Panc1 (cell line): ENCODE measurements around the gene RGS17. TPM values are rescaled to one million over a fixed set of nuclear protein-coding genes. Genes with fewer than 3 reads are reported as not detected.

Experiments used
- ATAC-seq: fragments of 200-7000 bp; cut with Tn5 transposase; 2 replicates; pipeline ENCODE4 v1.9.1; 2020; ENCODE audit warnings: mild to moderate bottlenecking, moderate library complexity
- BruUV-seq: library from RNA; stranded (reverse); fragments of 400-500 nt; replicated peaks from 2 replicates; lab custom pipeline; 2021; lab: Mats Ljungman, UMichigan
- CTCF ChIA-PET: fragments of 300-600 bp; sonication (Branson Sonifier 250); formaldehyde crosslinking; loops from one replicate; lab custom pipeline; 2022; ENCODE audit warnings: antibody characterized with exemption; lab: Charles Lee
- POLR2A ChIA-PET: fragments of 300-600 bp; sonication (Branson Sonifier 250); formaldehyde crosslinking; loops from one replicate; lab custom pipeline; 2022; ENCODE audit warnings: antibody characterized with exemption; lab: Charles Lee
- DNase-seq: peaks from one replicate; pipeline ENCODE4 v3.0.0-alpha.2; 2010; ENCODE audit warnings: low read depth, low spot score
- H3K27ac ChIP-seq: 2 replicates; pipeline ENCODE4 v1.5.1; 2011; ENCODE audit warnings: mild to moderate bottlenecking, low read length, inconsistent platforms
- H3K27me3 ChIP-seq: fragments of 200-500 bp; sonication (Bioruptor generic); 2 replicates; pipeline ENCODE4 v1.6.0; 2014; ENCODE audit warnings: low read length, inconsistent platforms; ENCODE audit not compliant: control insufficient read depth, insufficient read depth
- H3K36me3 ChIP-seq: fragments of 200-500 bp; sonication (Bioruptor generic); 2 replicates; pipeline ENCODE4 v1.5.1; 2014; ENCODE audit warnings: inconsistent platforms, mild to moderate bottlenecking, low read length, moderate library complexity; ENCODE audit not compliant: control insufficient read depth, insufficient read depth
- H3K4me1 ChIP-seq: 2 replicates; pipeline ENCODE4 v1.5.1; 2011; ENCODE audit warnings: inconsistent platforms, mild to moderate bottlenecking, low read length, moderate library complexity; ENCODE audit not compliant: control insufficient read depth, insufficient read depth
- H3K4me3 ChIP-seq, 2 experiments: 2 replicates each; pipeline ENCODE4 v1.5.1; 2011 to 2012; ENCODE audit warnings: low read depth in 2 of 2, low read length in 2 of 2, mild to moderate bottlenecking in 2 of 2, inconsistent platforms in 1 of 2, moderate library complexity in 1 of 2
- H3K9me3 ChIP-seq: fragments of 200-500 bp; sonication (Bioruptor generic); 2 replicates; pipeline ENCODE4 v1.5.1; 2014; ENCODE audit warnings: low read depth, mild to moderate bottlenecking, inconsistent platforms, low read length, moderate library complexity; ENCODE audit not compliant: control insufficient read depth, insufficient read depth
- CTCF ChIP-seq: fragments of 450-650 bp; IDR thresholded peaks from 2 replicates; pipeline ENCODE4 v1.5.1; 2017; ENCODE audit warnings: mild to moderate bottlenecking
- POLR2AphosphoS5 ChIP-seq: IDR thresholded peaks from 2 replicates; pipeline ENCODE4 v1.6.1; 2012; ENCODE audit warnings: mild to moderate bottlenecking, low read depth, low read length, moderate library complexity
- REST ChIP-seq, 2 experiments: IDR thresholded peaks; 2 replicates each; pipeline ENCODE4 v1.6.1; 2011 to 2012; ENCODE audit warnings: low read depth in 2 of 2, control low read depth in 1 of 2, low read length in 1 of 2, mild to moderate bottlenecking in 1 of 2, moderate library complexity in 1 of 2; ENCODE audit not compliant: insufficient read depth in 1 of 2
- SIN3A ChIP-seq: IDR thresholded peaks from 2 replicates; pipeline ENCODE4 v1.6.1; 2012; ENCODE audit warnings: low read depth, mild to moderate bottlenecking, low read length, moderate library complexity, borderline replicate concordance; ENCODE audit not compliant: insufficient read depth
- TCF7L2 ChIP-seq: IDR thresholded peaks from 2 replicates; pipeline ENCODE4 v1.6.1; 2011; ENCODE audit warnings: mild to moderate bottlenecking, low read depth, low read length, inconsistent platforms
- in situ Hi-C: cut with HindIII; loops from 2 replicates; pipeline ENCODE4 v1.10.0; 2016; ENCODE audit warnings: low sequenced_read_pairs, low pct_unique_long_range_greater_than_20kb
- intact Hi-C: fragments of 100-400 bp; cut with micrococcal nuclease; formaldehyde crosslinking; loops from one replicate; pipeline ENCODE4 v1.10.0; 2022; ENCODE audit not compliant: unreplicated experiment
- total RNA-seq: library from RNA; stranded (reverse); gene quantifications from one replicate; pipeline ENCODE4 v1.2.1, GENCODE V29; 2021; ENCODE audit not compliant: unreplicated experiment

The RGS17 gene
- total RNA-seq, 1 experiment from 2014 or later, result 8.7 TPM

GRCh38 chr6:153044295-153044694 lies 86.8 kb downstream of the RGS17 start:
- no TSS peak for BruUV-seq
- Histone ChIP-seq H3K4me3 (no peak overlapping the region), H3K27ac (no peak overlapping the region), H3K9me3 (no peaks in the 10 kb centered on the region), H3K4me1 (no peaks in the 10 kb centered on the region), H3K27me3 (no peaks in the 10 kb centered on the region), H3K36me3 (no peaks in the 10 kb centered on the region)
- ChIA-PET POLR2A (no interaction called here), CTCF (no interaction called here)
- intact Hi-C loops (no loop called here), in situ Hi-C loops (no loop called here)
- no peak for DNase-seq
- no peak for TF ChIP-seq SIN3A
- no peak for TF ChIP-seq REST (IDR thresholded peaks at IDR 0.05; ENCODE audit: insufficient read depth in 1 of 2, low read depth in 2 of 2, low read length in 1 of 2)
- no peak for TF ChIP-seq CTCF
- no peak for TF ChIP-seq POLR2AphosphoS5
- TF ChIP-seq TCF7L2, result no peak
- no peak for ATAC-seq

GRCh38 chr6:153043719-153044118 lies 87.4 kb downstream of the RGS17 start:
- intact Hi-C loops (no loop called here), in situ Hi-C loops (no loop called here)
- Histone ChIP-seq H3K9me3 (no peaks in the 10 kb centered on the region), H3K4me1 (no peaks in the 10 kb centered on the region), H3K27ac (no peak overlapping the region), H3K36me3 (no peaks in the 10 kb centered on the region), H3K27me3 (no peaks in the 10 kb centered on the region), H3K4me3 (no peak overlapping the region)
- no TSS peak for BruUV-seq
- DNase-seq, result no peak
- ChIA-PET CTCF (no interaction called here), POLR2A (no interaction called here)
- ATAC-seq, result no peak
- no peak for TF ChIP-seq SIN3A

GRCh38 chr6:153038378-153039057 lies 92.6 kb downstream of the RGS17 start:
- POLR2A ChIA-PET, result no interaction called here
- CTCF ChIA-PET, result no interaction called here
- TF ChIP-seq TCF7L2, result no peak
- TF ChIP-seq CTCF, result no peak
- Histone ChIP-seq H3K27me3 (no peaks in the 10 kb centered on the region), H3K4me3 (no peak overlapping the region), H3K9me3 (no peaks in the 10 kb centered on the region), H3K36me3 (no peaks in the 10 kb centered on the region), H3K27ac (no peak overlapping the region), H3K4me1 (no peaks in the 10 kb centered on the region)
- DNase-seq (no peak), ATAC-seq (no peak)
- no TSS peak for BruUV-seq
- in situ Hi-C loops, result no loop called here
- intact Hi-C loops, result loop anchor here (10.0 kb wide), 1 partner anchor 196 kb away; no protein-coding TSS in a partner anchor
